Skin epidermis (tissue), 12 donors: ENCODE data around the gene FZD4.
"Not testable (repeated sequence)": the region's sequence is repeated elsewhere in the genome, so short reads cannot be mapped to it uniquely, and the experiment has no call there.

Experiments used
- H3K27ac ChIP-seq, 21 experiments: fragments of 200-600 bp; sonication (generic) in 11 of 21; one replicate each; pipeline ENCODE4 v1.5.0; 2020; ENCODE audit warnings: mild to moderate bottlenecking in 3 of 21, inconsistent platforms in 2 of 21, moderate library complexity in 2 of 21
- H3K4me3 ChIP-seq, 7 experiments: fragments of 200-600 bp; sonication (generic) in 2 of 7; one replicate each; pipeline ENCODE4 v1.5.0; 2020; ENCODE audit warnings: inconsistent platforms in 2 of 7, mild to moderate bottlenecking in 2 of 7, moderate library complexity in 1 of 7

Gene FZD4

DNA sequence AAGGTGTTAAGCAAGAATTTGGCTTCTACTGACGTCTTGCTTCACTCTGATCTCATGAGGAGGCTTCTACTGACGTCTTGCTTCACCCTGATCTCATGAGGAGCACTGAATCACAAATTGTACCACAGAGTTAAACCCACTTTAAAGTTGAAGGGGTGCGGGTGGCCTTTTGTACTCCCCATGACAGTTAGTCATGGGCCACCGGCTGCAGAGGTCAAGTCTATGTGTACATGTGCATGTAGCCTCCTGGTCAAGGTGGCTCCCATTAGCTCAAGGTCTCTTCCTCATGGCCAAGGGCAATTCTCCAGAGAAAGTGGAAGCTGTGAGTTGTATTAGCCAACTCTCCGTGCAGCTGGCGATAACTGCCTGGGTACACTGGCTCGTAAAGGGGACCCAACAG, 23.1 kb upstream of the FZD4 start:
- Histone ChIP-seq H3K27ac (peak overlapping the region in 1 of 21 experiments; percentile 26), H3K4me3 (no peak overlapping the region)

DNA sequence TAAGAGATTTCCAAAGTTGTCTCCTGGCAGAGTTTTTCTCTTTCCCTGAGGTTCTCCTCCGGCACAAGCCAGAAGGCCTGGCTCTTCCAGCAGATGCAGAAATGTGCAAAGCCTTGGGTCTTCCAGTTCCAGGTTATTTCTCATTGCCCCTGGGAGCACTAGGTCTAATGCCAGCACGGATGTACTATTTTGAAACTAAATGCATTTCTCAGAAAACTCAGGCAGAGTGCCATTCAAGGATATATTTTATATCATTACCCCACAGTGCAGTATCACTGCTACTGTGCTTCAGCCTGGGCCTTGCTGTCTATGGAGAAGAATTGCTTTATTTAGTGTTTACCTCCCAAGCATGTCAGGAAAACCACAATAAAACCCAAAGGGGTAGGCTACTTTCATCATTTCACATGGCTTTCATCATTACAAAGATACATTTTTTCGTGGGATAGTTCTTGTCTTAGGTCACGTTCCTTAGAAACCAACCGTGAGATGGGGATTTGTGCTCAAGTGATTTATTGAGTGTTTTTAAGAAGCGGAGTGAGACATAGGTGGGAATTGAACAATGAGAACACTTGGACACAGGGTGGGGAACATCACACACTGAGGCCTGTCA, 22.4 kb upstream of the FZD4 start:
- no peak overlapping the region for H3K27ac ChIP-seq
- H3K4me3 ChIP-seq = no peak overlapping the region

GRCh38 chr11:86972734-86973133, 17.5 kb upstream of the FZD4 start:
- H3K27ac ChIP-seq = no peak overlapping the region
- H3K4me3 ChIP-seq = no peak overlapping the region

DNA sequence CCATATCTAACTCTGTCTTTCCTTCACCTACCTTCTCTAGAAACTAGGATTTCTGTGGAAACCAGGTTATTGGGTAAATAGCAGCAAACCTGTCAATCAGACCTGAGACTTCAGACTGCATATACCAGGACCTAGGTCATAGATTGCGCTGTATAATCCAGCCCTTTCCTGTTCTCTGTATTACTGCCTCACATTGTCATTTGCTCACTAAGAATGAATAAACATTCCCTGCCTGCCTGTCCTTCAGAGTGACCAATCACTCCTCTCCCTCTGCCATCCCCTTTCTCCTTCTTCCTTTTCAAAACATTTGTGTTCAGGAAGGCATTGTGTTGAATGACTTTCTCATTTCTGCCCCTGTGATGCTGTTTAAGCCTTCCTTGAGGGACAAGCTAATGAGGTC, 14.1 kb upstream of the FZD4 start:
- Histone ChIP-seq H3K4me3 (no peak overlapping the region), H3K27ac (no peak overlapping the region)

GRCh38 chr11:86967601-86968000, 12.4 kb upstream of the FZD4 start:
- H3K4me3 ChIP-seq, H3K27ac ChIP-seq: not testable (repeated sequence)

DNA sequence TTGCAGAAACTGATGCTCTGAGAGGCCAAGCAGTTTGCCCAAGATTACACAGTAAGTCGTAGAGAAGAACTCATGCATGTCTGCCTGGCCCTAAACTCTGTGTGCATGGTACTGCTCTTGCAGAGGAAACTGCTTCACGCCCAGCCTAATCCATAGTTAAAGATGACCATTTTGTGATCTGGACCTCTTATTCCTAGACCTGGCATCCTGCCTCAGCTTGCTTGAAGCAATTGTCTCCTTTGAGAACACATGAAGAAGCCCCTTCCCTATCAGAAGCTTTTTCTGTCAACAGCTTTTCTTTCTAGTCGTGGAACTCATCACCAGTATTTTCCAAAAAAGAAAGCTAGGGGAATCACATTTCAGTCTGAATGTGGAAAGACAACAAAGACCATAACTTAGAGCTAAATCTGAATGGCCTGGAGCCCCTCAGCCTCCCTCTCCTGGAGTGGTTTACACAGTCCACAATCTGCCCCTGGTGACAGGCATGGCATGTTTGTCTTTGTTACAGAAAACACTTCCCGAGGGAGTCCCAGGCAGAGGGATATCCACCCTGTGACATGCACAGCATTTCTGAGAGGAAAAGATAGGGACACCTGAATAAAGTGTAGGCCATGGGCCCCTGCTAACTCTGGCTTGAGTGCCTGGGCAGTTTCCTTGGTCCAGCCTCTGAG, 2.9 kb upstream of the FZD4 start:
- Histone ChIP-seq H3K4me3 (no peak overlapping the region), H3K27ac (no peak overlapping the region)

DNA sequence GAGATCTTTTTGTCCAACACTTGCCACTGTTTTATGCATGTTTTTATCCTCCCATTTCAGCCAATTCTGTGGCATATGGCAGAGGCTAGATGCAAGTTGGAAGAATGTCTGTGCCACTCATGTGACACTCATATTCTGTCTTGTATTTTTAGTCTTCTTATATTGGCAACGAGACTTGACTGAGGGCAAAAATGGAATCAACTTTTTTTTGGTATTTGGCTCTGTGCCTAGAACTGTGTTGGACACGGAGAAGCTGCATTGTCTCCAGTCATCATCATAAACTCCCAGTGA, 1.7 kb upstream of the FZD4 start:
- no peak overlapping the region for H3K4me3 ChIP-seq
- no peak overlapping the region for H3K27ac ChIP-seq

DNA sequence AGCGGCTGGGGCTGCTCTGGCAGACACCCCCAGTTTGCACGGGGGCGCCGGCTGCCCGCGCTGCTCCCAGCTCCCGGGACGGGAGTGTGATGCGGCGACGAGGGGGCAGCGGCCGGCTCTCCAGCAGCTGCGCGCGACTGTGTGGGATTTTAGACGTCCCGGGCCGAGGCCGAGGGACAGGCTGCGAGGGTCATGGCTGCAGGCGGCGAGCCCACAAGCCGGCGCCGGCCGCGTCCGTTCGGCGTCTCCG, 159 bp downstream of the FZD4 start:
- Histone ChIP-seq H3K4me3 (peak overlapping the region; percentile 49 to 75 (median 65)), H3K27ac (peak overlapping the region; percentile 19 to 85 (median 72))

DNA sequence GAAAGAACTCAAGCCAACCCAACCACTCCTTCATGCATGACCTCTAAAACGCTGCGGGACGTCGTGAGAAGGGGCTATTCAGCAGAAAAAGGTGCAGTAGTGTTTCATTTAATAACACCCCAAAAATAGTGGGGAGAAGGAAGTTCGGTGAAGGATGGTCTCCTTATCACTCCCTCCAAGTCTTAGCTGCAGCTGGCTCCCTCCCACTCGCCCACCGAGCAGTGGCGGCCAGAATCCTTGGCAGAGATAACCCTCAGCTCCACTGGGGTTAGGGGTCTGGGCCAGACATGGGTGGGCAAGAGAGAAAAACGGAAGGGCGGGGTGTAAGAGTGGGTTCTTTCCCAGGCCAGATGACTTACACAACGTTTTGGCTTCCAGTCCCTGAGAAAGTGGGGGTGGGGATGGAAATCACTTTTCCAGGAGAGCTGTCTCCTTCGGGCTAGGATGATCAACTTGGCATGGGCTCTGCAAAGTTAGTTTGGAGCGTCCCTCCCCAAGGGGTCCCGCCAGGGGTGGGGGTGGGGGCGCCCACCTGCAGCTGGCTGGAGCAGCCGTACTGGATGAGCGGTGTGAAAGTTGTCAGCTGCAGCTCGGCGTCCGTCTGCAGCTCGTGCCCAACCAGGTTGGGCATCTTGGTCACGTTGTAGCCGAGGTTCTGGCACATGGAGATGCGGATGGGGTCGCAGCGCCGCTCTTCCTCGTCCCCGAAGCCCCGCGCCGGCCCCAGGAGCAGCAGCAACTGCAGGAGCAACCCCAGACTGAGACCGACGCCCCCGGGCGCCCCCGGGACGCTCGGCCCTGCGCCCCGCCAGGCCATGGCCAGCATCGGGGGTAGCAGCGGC, 705 bp downstream of the FZD4 start:
- H3K27ac ChIP-seq = peak overlapping the region; percentile 19 to 85 (median 72)
- H3K4me3 ChIP-seq = peak overlapping the region; percentile 49 to 75 (median 65)

DNA sequence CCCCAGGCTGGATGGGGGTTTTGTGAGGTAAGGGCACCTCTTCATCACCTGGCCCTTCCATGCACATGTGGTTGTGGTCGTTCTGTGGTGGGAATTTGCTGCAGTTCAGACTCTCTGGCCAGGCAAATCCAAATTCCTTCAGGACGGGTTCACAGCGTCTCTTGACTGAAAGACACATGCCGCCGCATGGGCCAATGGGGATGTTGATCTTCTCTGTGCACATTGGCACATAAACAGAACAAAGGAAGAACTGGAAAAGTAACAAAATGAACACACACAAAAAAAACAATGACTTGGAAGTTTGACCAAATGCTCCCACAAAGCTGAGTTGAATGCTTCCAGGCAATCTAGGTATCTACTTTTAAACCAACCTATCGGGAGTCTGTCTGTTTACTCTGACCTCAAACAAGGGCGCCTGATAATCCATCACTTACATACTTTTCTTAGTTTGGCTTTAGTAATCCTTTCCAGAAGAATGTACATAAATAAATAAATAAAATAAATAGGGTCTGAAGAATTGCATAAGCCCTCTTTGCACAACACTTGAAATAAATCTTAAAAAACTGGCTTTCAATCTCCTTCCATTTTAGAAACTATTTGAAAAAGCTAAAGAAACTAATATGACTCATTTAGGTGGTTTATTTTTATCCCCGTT, 2.8 kb downstream of the FZD4 start:
- peak overlapping the region in 1 of 7 experiments; percentile 60 for H3K4me3 ChIP-seq
- peak overlapping the region in 4 of 21 experiments; percentile 1 to 47 (median 26) for H3K27ac ChIP-seq

- Histone ChIP-seq H3K27ac (peak overlapping the region in 2 of 21 experiments; percentile 11 to 40), H3K4me3 (no peak overlapping the region)
Measured at GRCh38 chr11:86951706-86952105, 3.5 kb downstream of the FZD4 start.

- H3K4me3 ChIP-seq = no peak overlapping the region
- peak overlapping the region in 1 of 21 experiments; percentile 4 for H3K27ac ChIP-seq
Measured at GRCh38 chr11:86950661-86950995, 4.6 kb downstream of the FZD4 start.

DNA sequence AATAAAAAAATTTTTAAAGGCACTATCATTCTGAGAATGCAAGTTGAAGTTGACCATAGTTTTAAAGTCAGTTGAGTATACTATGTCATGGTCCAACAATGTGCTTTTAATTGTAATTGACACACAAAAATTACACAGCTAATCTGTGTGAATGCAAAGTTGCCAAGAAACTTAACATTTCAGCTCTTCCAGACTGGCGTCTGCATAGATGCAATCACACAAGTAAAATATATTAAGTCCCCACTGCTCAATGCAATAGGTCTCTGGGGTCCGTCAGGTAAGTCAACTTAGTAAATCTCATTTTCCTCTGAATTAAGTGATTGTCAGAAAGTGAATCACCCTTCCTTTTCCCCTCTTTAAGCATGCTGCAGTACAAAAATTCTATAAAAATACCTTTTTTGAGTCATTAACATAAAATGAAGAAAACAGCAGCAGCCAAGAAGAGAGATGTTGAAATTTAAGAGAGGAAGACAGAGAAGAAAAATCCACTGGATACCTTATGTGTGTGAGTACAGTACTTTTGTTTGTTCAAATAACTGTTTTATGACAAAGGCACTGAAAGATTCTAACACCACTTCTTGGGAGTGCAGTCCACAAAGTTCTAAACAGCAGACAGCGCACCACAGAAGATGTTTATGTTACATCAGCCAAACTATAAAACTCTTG, 5.1 kb downstream of the FZD4 start:
- H3K27ac ChIP-seq = no peak overlapping the region
- H3K4me3 ChIP-seq = no peak overlapping the region

- Histone ChIP-seq H3K4me3 (no peak overlapping the region), H3K27ac (peak overlapping the region in 1 of 21 experiments; percentile 25)
Measured at GRCh38 chr11:86948733-86949132, 6.5 kb downstream of the FZD4 start.

GRCh38 chr11:86947541-86947940, 7.7 kb downstream of the FZD4 start:
- Histone ChIP-seq H3K27ac (no peak overlapping the region), H3K4me3 (no peak overlapping the region)

GRCh38 chr11:86943505-86943904, 11.7 kb downstream of the FZD4 start:
- H3K27ac ChIP-seq, H3K4me3 ChIP-seq: not testable (repeated sequence)

- no peak overlapping the region for H3K4me3 ChIP-seq
Measured at GRCh38 chr11:86941871-86942599, 13.2 kb downstream of the FZD4 start.

DNA sequence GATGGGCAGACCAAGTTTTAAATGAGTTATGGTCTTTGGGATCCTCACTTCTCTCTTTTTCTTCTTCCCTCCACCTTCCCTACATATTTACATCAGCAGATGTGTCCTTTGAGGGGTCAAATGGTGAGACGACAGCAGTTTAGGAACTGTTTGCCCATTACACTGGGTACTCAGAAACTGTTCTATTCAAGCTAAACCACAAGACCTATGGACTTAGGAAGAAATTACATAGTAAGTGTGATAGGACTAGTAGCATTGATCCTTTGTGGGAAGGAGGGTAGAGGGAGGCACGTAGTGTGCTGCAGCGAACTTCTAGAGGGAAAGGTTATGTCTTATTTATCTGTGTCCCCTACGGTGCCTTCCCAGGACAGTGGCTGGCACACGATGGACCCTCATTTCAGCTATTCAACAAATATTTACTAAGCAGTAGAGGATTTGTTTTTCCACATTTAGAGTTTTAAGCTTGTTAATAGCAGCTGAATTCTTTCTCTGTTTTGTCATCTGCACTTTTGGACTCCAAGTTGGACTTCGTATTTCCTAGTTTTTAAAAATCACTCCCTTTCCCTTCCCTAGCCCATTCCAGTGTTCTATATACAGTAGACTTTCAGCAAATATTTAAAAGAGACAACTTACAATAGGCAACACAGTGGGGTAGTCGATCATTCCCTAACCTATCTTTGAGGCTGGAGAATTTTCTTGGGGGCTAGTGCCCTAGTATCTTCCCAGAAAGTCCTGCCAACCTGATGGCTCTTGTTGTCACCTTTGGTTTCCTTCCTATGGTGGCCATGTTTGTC, 13.9 kb downstream of the FZD4 start:
- H3K27ac ChIP-seq = peak overlapping the region in 9 of 21 experiments; percentile 29 to 63 (median 45)

More at GRCh38 chr11:86941871-86942599, 13.2 kb downstream of the FZD4 start:
- H3K27ac ChIP-seq = peak overlapping the region in 7 of 21 experiments; percentile 29 to 63 (median 41)

More for the DNA sequence above, 13.9 kb downstream of the FZD4 start:
- H3K4me3 ChIP-seq = no peak overlapping the region
